Measurements from ENCODE around the gene SLC16A8.
A peak's percentile ranks its signal among the peaks of the same experiment; 100 is the strongest.

Gene SLC16A8

GRCh38 chr22:38034278-38034882 lies 49.6 kb downstream of the SLC16A8 start:
- TF ChIP-seq CTCF (IDR thresholded peaks at IDR 0.05; ENCODE audit: low read depth, low read length, missing control alignments), result no peak
- H3K4me3 ChIP-seq (ENCODE audit: low read depth, low read length), result no peak overlapping the region
- in situ Hi-C loops (cut with HindIII; ENCODE audit: low sequenced_read_pairs), result no loop called here
- peak; percentile 59 for DNase-seq (ENCODE audit: low read depth)

GRCh38 chr22:38033522-38034277 lies 50.3 kb downstream of the SLC16A8 start:
- in situ Hi-C loops (cut with HindIII; ENCODE audit: low sequenced_read_pairs), result no loop called here
- TF ChIP-seq CTCF (IDR thresholded peaks at IDR 0.05; ENCODE audit: low read depth, low read length, missing control alignments), result no peak
- H3K4me3 ChIP-seq (ENCODE audit: low read depth, low read length), result no peak overlapping the region
- no peak for DNase-seq (ENCODE audit: low read depth)

GRCh38 chr22:38032681-38033521 lies 51.1 kb downstream of the SLC16A8 start:
- in situ Hi-C loops (cut with HindIII; ENCODE audit: low sequenced_read_pairs), result no loop called here
- no peak overlapping the region for H3K4me3 ChIP-seq (ENCODE audit: low read depth, low read length)
- DNase-seq (ENCODE audit: low read depth), result peak; percentile 50
- no peak for TF ChIP-seq CTCF (IDR thresholded peaks at IDR 0.05; ENCODE audit: low read depth, low read length, missing control alignments)

- in situ Hi-C loops (cut with HindIII; ENCODE audit: low sequenced_read_pairs), result no loop called here
- no peak for TF ChIP-seq CTCF (IDR thresholded peaks at IDR 0.05; ENCODE audit: low read depth, low read length, missing control alignments)
- DNase-seq (ENCODE audit: low read depth), result no peak
- no peak overlapping the region for H3K4me3 ChIP-seq (ENCODE audit: low read depth, low read length)
These were observed 52.5 kb downstream of the SLC16A8 start for GRCh38 chr22:38031491-38031890.

GRCh38 chr22:38030311-38031133 lies 53.5 kb downstream of the SLC16A8 start:
- DNase-seq (ENCODE audit: low read depth), result no peak
- in situ Hi-C loops (cut with HindIII; ENCODE audit: low sequenced_read_pairs), result no loop called here
- no peak overlapping the region for H3K4me3 ChIP-seq (ENCODE audit: low read depth, low read length)
- TF ChIP-seq CTCF (IDR thresholded peaks at IDR 0.05; ENCODE audit: low read depth, low read length, missing control alignments), result peak; percentile 2

- DNase-seq (ENCODE audit: low read depth), result no peak
- H3K4me3 ChIP-seq (ENCODE audit: low read depth, low read length), result no peak overlapping the region
- no peak for TF ChIP-seq CTCF (IDR thresholded peaks at IDR 0.05; ENCODE audit: low read depth, low read length, missing control alignments)
- in situ Hi-C loops (cut with HindIII; ENCODE audit: low sequenced_read_pairs), result no loop called here
These were observed 54.1 kb downstream of the SLC16A8 start for GRCh38 chr22:38029901-38030300.
